NOMO-1 treated with dmso at 0.1 percent for 144 hours (cell line): Measurements from ENCODE around the gene ADD2.
A peak's percentile ranks its signal among the peaks of the same experiment; 100 is the strongest.
"Not testable (repeated sequence)": the region's sequence is repeated elsewhere in the genome, so short reads cannot be mapped to it uniquely, and the experiment has no call there.

ENCODE experiments used
- DNase-seq: peaks from one replicate; lab custom pipeline; 2025; ENCODE audit not compliant: unreplicated experiment; lab: John Stamatoyannopoulos, UW

Gene ADD2

GRCh38 chr2:70645733-70646419 lies 122.1 kb downstream of the ADD2 start:
- DNase-seq = no peak

- DNase-seq = peak; percentile 40
Measured at GRCh38 chr2:70643715-70644114, 124.3 kb downstream of the ADD2 start.

GRCh38 chr2:70641263-70641784 lies 126.7 kb downstream of the ADD2 start:
- no peak for DNase-seq

- no peak for DNase-seq
Measured at GRCh38 chr2:70639841-70640436, 128.1 kb downstream of the ADD2 start.

- DNase-seq = no peak
Measured at GRCh38 chr2:70638561-70638960, 129.4 kb downstream of the ADD2 start.

- no peak for DNase-seq
Measured at GRCh38 chr2:70633508-70633907, 134.5 kb downstream of the ADD2 start.

- no peak for DNase-seq
Measured at GRCh38 chr2:70632966-70633365, 135.0 kb downstream of the ADD2 start.

- no peak for DNase-seq
Measured at GRCh38 chr2:70632388-70632787, 135.6 kb downstream of the ADD2 start.

- DNase-seq = no peak
Measured at GRCh38 chr2:70630761-70631160, 137.2 kb downstream of the ADD2 start.

GRCh38 chr2:70627211-70627898 lies 140.6 kb downstream of the ADD2 start:
- DNase-seq = no peak

GRCh38 chr2:70626254-70626990 lies 141.6 kb downstream of the ADD2 start:
- no peak for DNase-seq

GRCh38 chr2:70621536-70621935 lies 146.5 kb downstream of the ADD2 start:
- not testable (repeated sequence) for DNase-seq

GRCh38 chr2:70620020-70620419 lies 148.0 kb downstream of the ADD2 start:
- DNase-seq = no peak

GRCh38 chr2:70619167-70619566 lies 148.8 kb downstream of the ADD2 start:
- DNase-seq = no peak

- no peak for DNase-seq
Measured at GRCh38 chr2:70616168-70616694, 151.8 kb downstream of the ADD2 start.

- no peak for DNase-seq
Measured at GRCh38 chr2:70615222-70615621, 152.8 kb downstream of the ADD2 start.

- no peak for DNase-seq
Measured at GRCh38 chr2:70613521-70613920, 154.5 kb downstream of the ADD2 start.

GRCh38 chr2:70612574-70612973 lies 155.4 kb downstream of the ADD2 start:
- no peak for DNase-seq

- no peak for DNase-seq
Measured at GRCh38 chr2:70608373-70608772, 159.6 kb downstream of the ADD2 start.

GRCh38 chr2:70607121-70607561 lies 160.9 kb downstream of the ADD2 start:
- DNase-seq = no peak
